ENCODE measurements around the gene IQGAP2. TPM values are rescaled to one million over a fixed set of nuclear protein-coding genes. Genes with fewer than 3 reads are reported as not detected.

IQGAP2 gene
- polyA plus RNA-seq, 1 experiment: 0.63 TPM

DNA sequence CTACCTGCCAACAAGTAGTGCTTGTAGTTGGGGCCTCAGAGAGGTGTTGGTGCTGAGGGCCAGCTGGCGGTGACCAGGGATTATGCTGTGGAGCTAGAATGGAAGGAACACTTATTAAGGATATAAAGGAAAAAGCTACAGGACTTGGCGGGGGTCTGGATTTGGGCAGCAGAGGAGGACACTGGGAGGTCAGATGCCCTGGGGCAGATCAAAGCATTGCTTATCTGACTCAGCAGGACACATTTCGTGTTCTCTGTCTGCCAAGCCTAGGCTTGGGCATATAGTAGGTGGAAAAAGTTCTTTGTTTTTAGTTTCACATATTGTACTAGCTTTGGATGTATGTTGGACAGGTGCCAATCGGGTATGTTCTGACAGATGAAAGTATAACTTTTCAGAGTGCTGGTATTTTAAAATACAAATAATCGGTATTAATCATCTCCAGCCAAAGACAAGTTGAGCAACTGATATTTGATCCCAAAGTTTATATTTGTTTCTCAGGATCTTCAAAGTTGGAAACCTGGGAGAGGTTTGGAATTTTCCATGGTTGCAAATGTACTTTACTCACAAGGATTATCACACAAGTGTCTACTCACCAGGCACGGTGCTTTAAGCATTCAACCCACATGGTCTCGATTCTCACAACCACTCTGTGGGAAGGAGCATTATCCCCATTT, 69.4 kb downstream of the IQGAP2 start:
- TF ChIP-seq, protein P1, sequence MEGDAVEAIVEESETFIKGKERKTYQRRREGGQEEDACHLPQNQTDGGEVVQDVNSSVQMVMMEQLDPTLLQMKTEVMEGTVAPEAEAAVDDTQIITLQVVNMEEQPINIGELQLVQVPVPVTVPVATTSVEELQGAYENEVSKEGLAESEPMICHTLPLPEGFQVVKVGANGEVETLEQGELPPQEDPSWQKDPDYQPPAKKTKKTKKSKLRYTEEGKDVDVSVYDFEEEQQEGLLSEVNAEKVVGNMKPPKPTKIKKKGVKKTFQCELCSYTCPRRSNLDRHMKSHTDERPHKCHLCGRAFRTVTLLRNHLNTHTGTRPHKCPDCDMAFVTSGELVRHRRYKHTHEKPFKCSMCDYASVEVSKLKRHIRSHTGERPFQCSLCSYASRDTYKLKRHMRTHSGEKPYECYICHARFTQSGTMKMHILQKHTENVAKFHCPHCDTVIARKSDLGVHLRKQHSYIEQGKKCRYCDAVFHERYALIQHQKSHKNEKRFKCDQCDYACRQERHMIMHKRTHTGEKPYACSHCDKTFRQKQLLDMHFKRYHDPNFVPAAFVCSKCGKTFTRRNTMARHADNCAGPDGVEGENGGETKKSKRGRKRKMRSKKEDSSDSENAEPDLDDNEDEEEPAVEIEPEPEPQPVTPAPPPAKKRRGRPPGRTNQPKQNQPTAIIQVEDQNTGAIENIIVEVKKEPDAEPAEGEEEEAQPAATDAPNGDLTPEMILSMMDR (IDR thresholded peaks at IDR 0.05; ENCODE audit: low read depth, low read length): no peak
- DNase-seq (ENCODE audit: low read depth, low spot score): no peak
- Histone ChIP-seq H3K27ac (ENCODE audit: low read depth, low read length) (no peak overlapping the region), H3K4me3 (ENCODE audit: low read depth, low read length) (no peak overlapping the region), H3K27me3 (ENCODE audit: control insufficient read depth, insufficient read depth, low read length) (no peaks in the 10 kb centered on the region), H3K9me3 (ENCODE audit: control insufficient read depth, insufficient read depth, low read length) (no peaks in the 10 kb centered on the region)
- ChIA-PET POLR2A (no interaction called here), CTCF (no interaction called here)

DNA sequence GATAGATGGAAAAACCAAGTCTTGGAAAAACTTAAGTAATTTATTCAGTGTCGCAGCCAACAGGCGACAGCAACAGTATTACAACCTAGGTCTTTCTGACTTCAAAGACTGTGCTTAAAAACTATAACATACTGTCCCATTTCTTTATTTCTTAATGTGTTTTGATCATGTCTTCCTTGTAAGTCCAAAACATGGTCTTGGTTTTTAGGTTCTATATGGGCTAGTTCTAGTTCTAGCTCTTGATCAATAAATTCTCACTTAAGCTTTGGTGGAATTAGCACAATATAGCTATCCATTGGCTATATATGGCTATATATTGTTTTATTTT, 69.9 kb downstream of the IQGAP2 start:
- CTCF ChIA-PET: no interaction called here
- POLR2A ChIA-PET: no interaction called here

DNA sequence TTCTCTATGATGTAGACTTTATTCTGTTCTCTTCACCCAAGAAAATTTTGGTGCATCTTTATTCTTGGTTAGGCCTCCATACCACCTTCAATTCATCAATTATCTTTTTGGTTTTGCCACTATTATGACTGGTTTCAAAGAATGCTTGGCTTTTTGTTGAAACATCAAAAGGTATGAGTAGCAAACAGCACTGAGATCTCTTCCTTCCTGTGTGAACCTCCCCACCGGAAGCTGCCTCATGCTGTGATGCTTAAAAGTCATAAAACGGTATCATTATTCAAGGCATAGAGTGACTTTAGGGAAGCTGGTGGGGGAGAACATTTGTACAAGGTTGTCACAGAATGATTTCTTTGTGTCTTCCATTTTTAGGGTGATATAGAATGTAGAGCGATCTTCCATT, 70.6 kb downstream of the IQGAP2 start:
- Histone ChIP-seq H3K9me3 (ENCODE audit: control insufficient read depth, insufficient read depth, low read length) (no peaks in the 10 kb centered on the region), H3K27me3 (ENCODE audit: control insufficient read depth, insufficient read depth, low read length) (no peaks in the 10 kb centered on the region), H3K27ac (ENCODE audit: low read depth, low read length) (no peak overlapping the region), H3K4me3 (ENCODE audit: low read depth, low read length) (no peak overlapping the region)
- ChIA-PET POLR2A (no interaction called here), CTCF (no interaction called here)
- TF ChIP-seq, protein P1 (IDR thresholded peaks at IDR 0.05; ENCODE audit: low read depth, low read length): no peak
- no peak for DNase-seq (ENCODE audit: low read depth, low spot score)

More for the DNA sequence above, 69.9 kb downstream of the IQGAP2 start:
- Histone ChIP-seq H3K27me3 (ENCODE audit: control insufficient read depth, insufficient read depth, low read length) (no peaks in the 10 kb centered on the region), H3K27ac (ENCODE audit: low read depth, low read length) (no peak overlapping the region), H3K4me3 (ENCODE audit: low read depth, low read length) (no peak overlapping the region), H3K9me3 (ENCODE audit: control insufficient read depth, insufficient read depth, low read length) (no peaks in the 10 kb centered on the region)
- TF ChIP-seq, protein P1 (IDR thresholded peaks at IDR 0.05; ENCODE audit: low read depth, low read length): no peak
- DNase-seq (ENCODE audit: low read depth, low spot score): no peak

DNA sequence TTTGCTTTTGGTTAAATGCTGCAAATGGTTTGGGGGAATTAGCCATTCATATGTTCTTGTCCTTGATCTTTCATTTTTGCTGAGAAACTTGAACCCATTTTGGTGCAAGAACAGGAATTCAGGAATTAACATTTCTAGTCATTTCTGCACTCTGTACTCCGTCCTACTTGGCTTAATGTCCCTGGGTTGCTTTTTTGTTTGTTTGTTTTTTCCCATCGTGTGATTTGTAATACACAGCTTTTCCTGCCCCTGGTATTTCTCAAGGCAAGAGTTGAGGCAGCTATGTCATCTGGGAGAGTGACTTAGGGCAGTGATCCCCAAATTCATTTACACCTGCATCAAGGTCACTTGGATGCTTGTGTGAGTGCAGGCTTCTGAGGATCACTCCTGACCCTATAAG, 71.3 kb downstream of the IQGAP2 start:
- DNase-seq (ENCODE audit: low read depth, low spot score): no peak
- ChIA-PET POLR2A (no interaction called here), CTCF (no interaction called here)
- Histone ChIP-seq H3K9me3 (ENCODE audit: control insufficient read depth, insufficient read depth, low read length) (no peaks in the 10 kb centered on the region), H3K4me3 (ENCODE audit: low read depth, low read length) (no peak overlapping the region), H3K27ac (ENCODE audit: low read depth, low read length) (no peak overlapping the region), H3K27me3 (ENCODE audit: control insufficient read depth, insufficient read depth, low read length) (peaks cover 2% of the 10 kb centered on the region)
- TF ChIP-seq, protein P1 (IDR thresholded peaks at IDR 0.05; ENCODE audit: low read depth, low read length): no peak

DNA sequence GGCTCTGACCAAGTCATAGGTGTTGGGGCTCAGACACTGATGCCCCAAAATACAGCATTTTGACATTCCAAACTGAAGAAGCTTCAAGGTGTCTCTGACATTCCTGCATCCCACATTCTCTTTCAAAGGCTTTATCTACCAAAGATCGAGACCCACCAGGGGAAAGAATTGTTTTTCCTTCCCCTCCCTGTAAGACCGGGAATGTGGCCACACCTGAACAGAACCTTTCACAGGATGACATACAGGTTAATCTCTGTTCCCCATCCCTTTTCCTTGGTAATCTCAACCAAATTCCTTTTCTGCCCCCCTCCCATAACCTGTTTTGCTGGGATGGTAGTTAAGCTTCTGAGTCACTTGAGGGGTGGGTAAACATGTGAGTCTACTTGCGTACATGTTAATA, 72.3 kb downstream of the IQGAP2 start:
- H3K9me3 ChIP-seq (ENCODE audit: control insufficient read depth, insufficient read depth, low read length): no peaks in the 10 kb centered on the region
- CTCF ChIA-PET: no interaction called here
- peaks cover 2% of the 10 kb centered on the region for H3K27me3 ChIP-seq (ENCODE audit: control insufficient read depth, insufficient read depth, low read length)
- TF ChIP-seq, protein P1 (IDR thresholded peaks at IDR 0.05; ENCODE audit: low read depth, low read length): no peak
- H3K27ac ChIP-seq (ENCODE audit: low read depth, low read length): no peak overlapping the region
- no peak overlapping the region for H3K4me3 ChIP-seq (ENCODE audit: low read depth, low read length)
- no peak for DNase-seq (ENCODE audit: low read depth, low spot score)
- POLR2A ChIA-PET: no interaction called here
